Globus pallidus (tissue), 1 donor: ENCODE data around the gene LMX1B.
"Not testable (repeated sequence)": the region's sequence is repeated elsewhere in the genome, so short reads cannot be mapped to it uniquely, and the experiment has no call there.

Source experiments
- DNase-seq: peaks from one replicate; pipeline ENCODE4 v3.0.0-alpha.2; 2015; ENCODE audit warnings: low spot score

Gene LMX1B

GRCh38 chr9:126635061-126635460, 21.3 kb downstream of the LMX1B start:
- no peak for DNase-seq

- DNase-seq: no peak
Measured at GRCh38 chr9:126635661-126636439, 22.1 kb downstream of the LMX1B start.

- DNase-seq: no peak
Measured at GRCh38 chr9:126636983-126637798, 23.5 kb downstream of the LMX1B start.

- DNase-seq: no peak
Measured at GRCh38 chr9:126638571-126639132, 24.9 kb downstream of the LMX1B start.

- no peak for DNase-seq
Measured at GRCh38 chr9:126639318-126640000, 25.7 kb downstream of the LMX1B start.

GRCh38 chr9:126641118-126641851, 27.6 kb downstream of the LMX1B start:
- no peak for DNase-seq

GRCh38 chr9:126642010-126642744, 28.4 kb downstream of the LMX1B start:
- no peak for DNase-seq

- no peak for DNase-seq
Measured at GRCh38 chr9:126642839-126643238, 29.1 kb downstream of the LMX1B start.

GRCh38 chr9:126643945-126644527, 30.3 kb downstream of the LMX1B start:
- DNase-seq: no peak

- DNase-seq: no peak
Measured at GRCh38 chr9:126646162-126646561, 32.4 kb downstream of the LMX1B start.

GRCh38 chr9:126647585-126648411, 34.1 kb downstream of the LMX1B start:
- no peak for DNase-seq

- DNase-seq: no peak
Measured at GRCh38 chr9:126649477-126649876, 35.7 kb downstream of the LMX1B start.

GRCh38 chr9:126650404-126651341, 36.9 kb downstream of the LMX1B start:
- no peak for DNase-seq

- DNase-seq: no peak
Measured at GRCh38 chr9:126652140-126652582, 38.4 kb downstream of the LMX1B start.

- DNase-seq: no peak
Measured at GRCh38 chr9:126654124-126654523, 40.4 kb downstream of the LMX1B start.

- DNase-seq: not testable (repeated sequence)
Measured at GRCh38 chr9:126656214-126656613, 42.5 kb downstream of the LMX1B start.

GRCh38 chr9:126658201-126658825, 44.6 kb downstream of the LMX1B start:
- no peak for DNase-seq
